Posterior vena cava (tissue), 2 donors: ENCODE measurements around the gene AUH. TPM values are rescaled to one million over a fixed set of nuclear protein-coding genes. Genes with fewer than 3 reads are reported as not detected.

ENCODE experiments used
- DNase-seq: peaks from one replicate; pipeline ENCODE4 v3.0.0-alpha.2; 2020; ENCODE audit warnings: low spot score
- intact Hi-C, 2 donors: fragments of 100-400 bp; cut with DNase I; formaldehyde crosslinking; loops; one replicate each; pipeline versions ENCODE4 v1.14.1 to v1.14.2; 2022 to 2023
- total RNA-seq, 2 donors: library from RNA; stranded (reverse); fragmentation: NEBNext Ultra II Directional; extraction: Animal tissue kit (Norgen Biotek cat#: 25700); gene quantifications; one replicate each; pipeline ENCODE4 v1.2.1, GENCODE V29; 2021
- donor health status: DM: yes; HTN: yes; CAD: no.
- donor health status: DM: yes; HTN: yes; CAD: no.

AUH gene
- total RNA-seq, 2 donors from 2014 or later, result 12.1 to 14.0 TPM

- DNase-seq, result no peak
- intact Hi-C loops, result no loop called here
These were observed 55.5 kb downstream of the AUH start for GRCh38 chr9:91306296-91306630.

GRCh38 chr9:91305596-91306295 lies 56.0 kb downstream of the AUH start:
- DNase-seq, result no peak
- intact Hi-C loops, result no loop called here

- intact Hi-C loops, result no loop called here
These were observed 57.8 kb downstream of the AUH start for GRCh38 chr9:91303741-91304415.

GRCh38 chr9:91302831-91303230 lies 58.9 kb downstream of the AUH start:
- intact Hi-C loops, result no loop called here
- no peak for DNase-seq

More at GRCh38 chr9:91303741-91304415, 57.8 kb downstream of the AUH start:
- DNase-seq, result no peak

- DNase-seq, result no peak
- intact Hi-C loops, result no loop called here
These were observed 60.6 kb downstream of the AUH start for GRCh38 chr9:91301161-91301560.

GRCh38 chr9:91298311-91298710 lies 63.4 kb downstream of the AUH start:
- intact Hi-C loops, result loop anchor here in 1 of 2 donors (5.0 kb wide), 1 partner anchor 96 kb away; no protein-coding TSS in a partner anchor

GRCh38 chr9:91297306-91297705 lies 64.4 kb downstream of the AUH start:
- intact Hi-C loops, result loop anchor here in 1 of 2 donors (5.0 kb wide), 1 partner anchor 95 kb away; no protein-coding TSS in a partner anchor
- no peak for DNase-seq

More at GRCh38 chr9:91298311-91298710, 63.4 kb downstream of the AUH start:
- no peak for DNase-seq

- DNase-seq, result no peak
- intact Hi-C loops, result loop anchor here in 1 of 2 donors (5.0 kb wide), 1 partner anchor 94 kb away; no protein-coding TSS in a partner anchor
These were observed 65.4 kb downstream of the AUH start for GRCh38 chr9:91296354-91296753.

- intact Hi-C loops, result loop anchor here in 1 of 2 donors (5.0 kb wide), 1 partner anchor 93 kb away; no protein-coding TSS in a partner anchor
- no peak for DNase-seq
These were observed 66.4 kb downstream of the AUH start for GRCh38 chr9:91295357-91295756.

GRCh38 chr9:91291866-91292265 lies 69.9 kb downstream of the AUH start:
- intact Hi-C loops, result no loop called here
- no peak for DNase-seq

GRCh38 chr9:91289244-91289643 lies 72.5 kb downstream of the AUH start:
- intact Hi-C loops, result no loop called here
- no peak for DNase-seq

- no peak for DNase-seq
- intact Hi-C loops, result no loop called here
These were observed 75.9 kb downstream of the AUH start for GRCh38 chr9:91285729-91286353.

- intact Hi-C loops, result no loop called here
- no peak for DNase-seq
These were observed 79.4 kb downstream of the AUH start for GRCh38 chr9:91282292-91282691.

- intact Hi-C loops, result no loop called here
- no peak for DNase-seq
These were observed 82.2 kb downstream of the AUH start for GRCh38 chr9:91279296-91280204.

GRCh38 chr9:91276513-91276912 lies 85.2 kb downstream of the AUH start:
- intact Hi-C loops, result no loop called here
- no peak for DNase-seq

- intact Hi-C loops, result no loop called here
These were observed 86.1 kb downstream of the AUH start for GRCh38 chr9:91275655-91276054.

GRCh38 chr9:91274949-91275492 lies 86.7 kb downstream of the AUH start:
- intact Hi-C loops, result no loop called here
- DNase-seq, result no peak

More at GRCh38 chr9:91275655-91276054, 86.1 kb downstream of the AUH start:
- DNase-seq, result no peak

GRCh38 chr9:91273853-91274552 lies 87.7 kb downstream of the AUH start:
- no peak for DNase-seq
- intact Hi-C loops, result no loop called here
